HG03342 (cell line): ENCODE measurements around the gene SASH1.

Experiments
- ATAC-seq: cut with Tn5 transposase; IDR thresholded peaks from one replicate; pipeline ENCODE4 v1.9.1; 2021; ENCODE audit warnings: mild to moderate bottlenecking, moderate library complexity; ENCODE audit not compliant: unreplicated experiment

The SASH1 gene

GRCh38 chr6:148516617-148517016 lies 174.0 kb downstream of the SASH1 start:
- ATAC-seq = no peak

GRCh38 chr6:148517470-148517869 lies 174.8 kb downstream of the SASH1 start:
- ATAC-seq = no peak

GRCh38 chr6:148518511-148519156 lies 176.0 kb downstream of the SASH1 start:
- ATAC-seq = no peak

- ATAC-seq = peak; percentile 98
Observed at GRCh38 chr6:148520109-148520841, 177.6 kb downstream of the SASH1 start.

- no peak for ATAC-seq
Observed at GRCh38 chr6:148521158-148521557, 178.5 kb downstream of the SASH1 start.

GRCh38 chr6:148521586-148521985 lies 178.9 kb downstream of the SASH1 start:
- ATAC-seq = no peak

GRCh38 chr6:148523048-148523447 lies 180.4 kb downstream of the SASH1 start:
- no peak for ATAC-seq

- ATAC-seq = no peak
Observed at GRCh38 chr6:148523551-148523950, 180.9 kb downstream of the SASH1 start.

- ATAC-seq = no peak
Observed at GRCh38 chr6:148524471-148524882, 181.8 kb downstream of the SASH1 start.

GRCh38 chr6:148524976-148525375 lies 182.3 kb downstream of the SASH1 start:
- ATAC-seq = no peak

GRCh38 chr6:148525453-148525852 lies 182.8 kb downstream of the SASH1 start:
- no peak for ATAC-seq

GRCh38 chr6:148526145-148526544 lies 183.5 kb downstream of the SASH1 start:
- no peak for ATAC-seq

GRCh38 chr6:148528292-148528691 lies 185.7 kb downstream of the SASH1 start:
- ATAC-seq = no peak

- no peak for ATAC-seq
Observed at GRCh38 chr6:148529010-148529409, 186.4 kb downstream of the SASH1 start.

- ATAC-seq = peak; percentile 80
Observed at GRCh38 chr6:148530394-148530953, 187.8 kb downstream of the SASH1 start.

GRCh38 chr6:148530976-148531375 lies 188.3 kb downstream of the SASH1 start:
- no peak for ATAC-seq

- no peak for ATAC-seq
Observed at GRCh38 chr6:148532698-148533097, 190.1 kb downstream of the SASH1 start.

- ATAC-seq = no peak
Observed at GRCh38 chr6:148533309-148534107, 190.9 kb downstream of the SASH1 start.

GRCh38 chr6:148534871-148535270 lies 192.2 kb downstream of the SASH1 start:
- ATAC-seq = no peak

- no peak for ATAC-seq
Observed at GRCh38 chr6:148535381-148535780, 192.7 kb downstream of the SASH1 start.

- ATAC-seq = no peak
Observed at GRCh38 chr6:148535976-148536375, 193.3 kb downstream of the SASH1 start.
